ENCODE measurements around the gene CANX. TPM values are rescaled to one million over a fixed set of nuclear protein-coding genes. Genes with fewer than 3 reads are reported as not detected.

CANX gene
- total and polyA plus RNA-seq, 2 of the 13 experiments (the other 11 are each of a cell fraction or from before 2014, with no cell fraction given), result 477 to 680 TPM

GRCh38 chr5:179762781-179763176 is 64.0 kb downstream of the CANX start:
- Histone ChIP-seq H3K79me2 (ENCODE audit: insufficient read depth, low read length) (peaks cover 64% of the 10 kb centered on the region), H3K9me3 (ENCODE audit: low read length) (no peaks in the 10 kb centered on the region), H3K27ac (ENCODE audit: extremely low read length, insufficient read depth, low read length) (peak overlapping the region; percentile 36), H3K4me3 (replicated peaks in 1 of 3; ENCODE audit: insufficient read depth in 1 of 3, low read depth in 2 of 3, low read length in 3 of 3) (no peak overlapping the region), H4K20me1 (ENCODE audit: insufficient read depth, low read length) (peaks cover 32% of the 10 kb centered on the region), H3K9ac (ENCODE audit: insufficient read depth, low read depth, low read length) (no peak overlapping the region), H3K27me3 (ENCODE audit: control insufficient read depth in 1 of 2, insufficient read depth in 2 of 2, low read length in 2 of 2) (no peaks in the 10 kb centered on the region), H2AFZ (ENCODE audit: low read length) (no peak overlapping the region), H3K4me1 (ENCODE audit: insufficient read depth, low read length) (peaks cover 27% of the 10 kb centered on the region), H3K36me3 (replicated peaks in 1 of 2; ENCODE audit: control insufficient read depth in 1 of 2, insufficient read depth in 2 of 2, low read length in 2 of 2) (peaks cover 14 to 35% of the 10 kb centered on the region in 2 experiments), H3K4me2 (ENCODE audit: low read depth, low read length) (peak overlapping the region; percentile 39; the same call in 1 of the 2 replicates)
- TF ChIP-seq MAFK (conservative IDR thresholded peaks at IDR 0.05 in 1 of 2, IDR thresholded peaks at IDR 0.05 in 1 of 2; ENCODE audit: low read length in 2 of 2), result peak; percentile 47 to 59; a peak in 3 of 4 replicates
- TF ChIP-seq E2F5 (CRISPR knock-in tag; conservative IDR thresholded peaks at IDR 0.05), result no peak
- no peak for TF ChIP-seq ZNF207 (IDR thresholded peaks at IDR 0.05; ENCODE audit: borderline replicate concordance)
- TF ChIP-seq ZNF232 (CRISPR knock-in tag; IDR thresholded peaks at IDR 0.05; ENCODE audit: borderline replicate concordance), result no peak
- 0 out of 2 replicates have a peak, but pooled peaks have one; percentile 19 for TF ChIP-seq HDAC1 (CRISPR knock-in tag; IDR thresholded peaks at IDR 0.05)
- TF ChIP-seq PPARG (CRISPR knock-in tag; conservative IDR thresholded peaks at IDR 0.05), result no peak
- no peak for TF ChIP-seq SUZ12 (IDR thresholded peaks at IDR 0.05; ENCODE audit: low read depth, low read length)
- TF ChIP-seq ARNT2 (CRISPR knock-in tag; IDR thresholded peaks at IDR 0.05; ENCODE audit: low read depth), result no peak
- TF ChIP-seq, protein P1, sequence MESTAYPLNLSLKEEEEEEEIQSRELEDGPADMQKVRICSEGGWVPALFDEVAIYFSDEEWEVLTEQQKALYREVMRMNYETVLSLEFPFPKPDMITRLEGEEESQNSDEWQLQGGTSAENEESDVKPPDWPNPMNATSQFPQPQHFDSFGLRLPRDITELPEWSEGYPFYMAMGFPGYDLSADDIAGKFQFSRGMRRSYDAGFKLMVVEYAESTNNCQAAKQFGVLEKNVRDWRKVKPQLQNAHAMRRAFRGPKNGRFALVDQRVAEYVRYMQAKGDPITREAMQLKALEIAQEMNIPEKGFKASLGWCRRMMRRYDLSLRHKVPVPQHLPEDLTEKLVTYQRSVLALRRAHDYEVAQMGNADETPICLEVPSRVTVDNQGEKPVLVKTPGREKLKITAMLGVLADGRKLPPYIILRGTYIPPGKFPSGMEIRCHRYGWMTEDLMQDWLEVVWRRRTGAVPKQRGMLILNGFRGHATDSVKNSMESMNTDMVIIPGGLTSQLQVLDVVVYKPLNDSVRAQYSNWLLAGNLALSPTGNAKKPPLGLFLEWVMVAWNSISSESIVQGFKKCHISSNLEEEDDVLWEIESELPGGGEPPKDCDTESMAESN (CRISPR knock-in tag; conservative IDR thresholded peaks at IDR 0.05), result no peak
- no peak for TF ChIP-seq STAG1 (CRISPR knock-in tag; IDR thresholded peaks at IDR 0.05)
- TF ChIP-seq SMARCC2 (IDR thresholded peaks at IDR 0.05), result no peak
- TF ChIP-seq ZGPAT (CRISPR knock-in tag; IDR thresholded peaks at IDR 0.05), result 0 out of 2 replicates have a peak, but pooled peaks have one; percentile 26
- TF ChIP-seq, protein P2, sequence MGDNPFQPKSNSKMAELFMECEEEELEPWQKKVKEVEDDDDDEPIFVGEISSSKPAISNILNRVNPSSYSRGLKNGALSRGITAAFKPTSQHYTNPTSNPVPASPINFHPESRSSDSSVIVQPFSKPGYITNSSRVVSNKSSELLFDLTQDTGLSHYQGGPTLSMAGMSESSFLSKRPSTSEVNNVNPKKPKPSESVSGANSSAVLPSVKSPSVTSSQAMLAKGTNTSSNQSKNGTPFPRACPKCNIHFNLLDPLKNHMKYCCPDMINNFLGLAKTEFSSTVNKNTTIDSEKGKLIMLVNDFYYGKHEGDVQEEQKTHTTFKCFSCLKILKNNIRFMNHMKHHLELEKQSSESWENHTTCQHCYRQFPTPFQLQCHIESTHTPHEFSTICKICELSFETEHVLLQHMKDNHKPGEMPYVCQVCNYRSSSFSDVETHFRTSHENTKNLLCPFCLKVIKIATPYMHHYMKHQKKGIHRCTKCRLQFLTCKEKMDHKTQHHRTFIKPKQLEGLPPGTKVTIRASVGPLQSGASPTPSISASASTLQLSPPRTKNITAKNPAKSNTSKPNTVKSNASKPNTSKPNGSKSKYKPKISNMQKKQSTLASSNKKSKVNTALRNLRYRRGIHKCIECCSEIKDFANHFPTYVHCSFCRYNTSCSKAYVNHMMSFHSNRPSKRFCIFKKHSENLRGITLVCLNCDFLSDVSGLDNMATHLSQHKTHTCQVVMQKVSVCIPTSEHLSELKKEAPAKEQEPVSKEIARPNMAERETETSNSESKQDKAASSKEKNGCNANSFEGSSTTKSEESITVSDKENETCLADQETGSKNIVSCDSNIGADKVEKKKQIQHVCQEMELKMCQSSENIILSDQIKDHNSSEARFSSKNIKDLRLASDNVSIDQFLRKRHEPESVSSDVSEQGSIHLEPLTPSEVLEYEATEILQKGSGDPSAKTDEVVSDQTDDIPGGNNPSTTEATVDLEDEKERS (CRISPR knock-in tag; IDR thresholded peaks at IDR 0.05), result no peak
- peak; percentile 52 for TF ChIP-seq MAFF (IDR thresholded peaks at IDR 0.05; ENCODE audit: low read depth, low read length)
- no peak for TF ChIP-seq MTA1 (CRISPR knock-in tag; IDR thresholded peaks at IDR 0.05; ENCODE audit: borderline replicate concordance)
- TF ChIP-seq JUNB (CRISPR knock-in tag; IDR thresholded peaks at IDR 0.05; ENCODE audit: borderline replicate concordance), result no peak
- no peak for TF ChIP-seq SMARCE1 (IDR thresholded peaks at IDR 0.05; ENCODE audit: borderline replicate concordance)
- ATAC-seq (no peak), FAIRE-seq (peak; percentile 52), DNase-seq (ENCODE audit: low spot score) (no peak)
- ChIA-PET POLR2A (interaction anchor here (1.0 to 2.6 kb wide), 8 partner anchors 8 to 139 kb away, joined by 3 to 11 read pairs (median 5); partner anchors contain the start of genes HNRNPH1 and MAML1), CTCF (ENCODE audit: low intra/inter-chr PET ratio, low total read pairs) (interaction anchor here (0.8 to 1.9 kb wide), 2 partner anchors 33 to 63 kb away, joined by 3 to 11 read pairs; no protein-coding TSS in a partner anchor)
- BruUV-seq (replicated peaks), result no TSS peak
- intact Hi-C loops (cut with micrococcal nuclease; ENCODE audit: unreplicated experiment), result loop anchor here (1.0 to 10.0 kb wide), 4 partner anchors 34 to 328 kb away; partner anchors contain the start of gene TBC1D9B
- WGBS (ENCODE audit: low lambda C conversion rate), result 26% methylated on average over 3 of the region's 3 CpGs
- in situ Hi-C loops (cut with HindIII; ENCODE audit: extremely low pct_ligation_motif_present, low pct_unique_long_range_greater_than_20kb), result loop anchor here (25.0 kb wide), 1 partner anchor 325 kb away; no protein-coding TSS in a partner anchor

Data from HepG2 (cell line).